ENCODE measurements around the gene CERT1. TPM values are rescaled to one million over a fixed set of nuclear protein-coding genes. Genes with fewer than 3 reads are reported as not detected.
A peak's percentile ranks its signal among the peaks of the same experiment; 100 is the strongest.
"Not testable (repeated sequence)": the region's sequence is repeated elsewhere in the genome, so short reads cannot be mapped to it uniquely, and the experiment has no call there.

CERT1 gene
- total and polyA plus RNA-seq, 2 donors from 2014 or later: 14.5 to 50.1 TPM

GRCh38 chr5:75336615-75337336 is 174.7 kb downstream of the CERT1 start, which contains the start of gene HMGCR:
HMGCR (plus strand) TSS chr5:75337220; CDS start chr5:75342606, 5,386 bp downstream.
- TF ChIP-seq, protein P1, sequence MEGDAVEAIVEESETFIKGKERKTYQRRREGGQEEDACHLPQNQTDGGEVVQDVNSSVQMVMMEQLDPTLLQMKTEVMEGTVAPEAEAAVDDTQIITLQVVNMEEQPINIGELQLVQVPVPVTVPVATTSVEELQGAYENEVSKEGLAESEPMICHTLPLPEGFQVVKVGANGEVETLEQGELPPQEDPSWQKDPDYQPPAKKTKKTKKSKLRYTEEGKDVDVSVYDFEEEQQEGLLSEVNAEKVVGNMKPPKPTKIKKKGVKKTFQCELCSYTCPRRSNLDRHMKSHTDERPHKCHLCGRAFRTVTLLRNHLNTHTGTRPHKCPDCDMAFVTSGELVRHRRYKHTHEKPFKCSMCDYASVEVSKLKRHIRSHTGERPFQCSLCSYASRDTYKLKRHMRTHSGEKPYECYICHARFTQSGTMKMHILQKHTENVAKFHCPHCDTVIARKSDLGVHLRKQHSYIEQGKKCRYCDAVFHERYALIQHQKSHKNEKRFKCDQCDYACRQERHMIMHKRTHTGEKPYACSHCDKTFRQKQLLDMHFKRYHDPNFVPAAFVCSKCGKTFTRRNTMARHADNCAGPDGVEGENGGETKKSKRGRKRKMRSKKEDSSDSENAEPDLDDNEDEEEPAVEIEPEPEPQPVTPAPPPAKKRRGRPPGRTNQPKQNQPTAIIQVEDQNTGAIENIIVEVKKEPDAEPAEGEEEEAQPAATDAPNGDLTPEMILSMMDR (IDR thresholded peaks at IDR 0.05; ENCODE audit: borderline replicate concordance, extremely low read depth, insufficient read depth): peak; percentile 3
- FAIRE-seq (peak; percentile 98), DNase-seq (peak; percentile 99 to 100 (median 100))
- peaks cover 0 to 6% (median 3%) of the 10 kb centered on the region in 3 donors for H3K4me1 ChIP-seq (ENCODE audit: control insufficient read depth in 2 of 3, insufficient read depth in 2 of 3, low read depth in 1 of 3, low read length in 3 of 3)
- intact Hi-C loops (cut with DNase I): no loop called here
- H3K9ac ChIP-seq (ENCODE audit: low read length in 3 of 3): peak within 1 kb of the TSS; percentile 91 to 93 (median 92)
- H3K36me3 ChIP-seq (ENCODE audit: control insufficient read depth in 2 of 3, insufficient read depth in 3 of 3, low read length in 3 of 3): no peaks in the 10 kb centered on the region
- H3K9me3 ChIP-seq (ENCODE audit: control insufficient read depth in 2 of 3, insufficient read depth in 1 of 3, low read length in 3 of 3): no peaks in the 10 kb centered on the region
- peak within 1 kb of the TSS; percentile 90 to 97 (median 91) for H3K4me3 ChIP-seq (ENCODE audit: low read length in 3 of 3)
- no peaks in the 10 kb centered on the region for H3K27me3 ChIP-seq (ENCODE audit: control insufficient read depth, insufficient read depth, low read length)
- H3K27ac ChIP-seq (ENCODE audit: low read depth in 2 of 2, low read length in 2 of 2): peak within 1 kb of the TSS; percentile 88 to 90

DNA sequence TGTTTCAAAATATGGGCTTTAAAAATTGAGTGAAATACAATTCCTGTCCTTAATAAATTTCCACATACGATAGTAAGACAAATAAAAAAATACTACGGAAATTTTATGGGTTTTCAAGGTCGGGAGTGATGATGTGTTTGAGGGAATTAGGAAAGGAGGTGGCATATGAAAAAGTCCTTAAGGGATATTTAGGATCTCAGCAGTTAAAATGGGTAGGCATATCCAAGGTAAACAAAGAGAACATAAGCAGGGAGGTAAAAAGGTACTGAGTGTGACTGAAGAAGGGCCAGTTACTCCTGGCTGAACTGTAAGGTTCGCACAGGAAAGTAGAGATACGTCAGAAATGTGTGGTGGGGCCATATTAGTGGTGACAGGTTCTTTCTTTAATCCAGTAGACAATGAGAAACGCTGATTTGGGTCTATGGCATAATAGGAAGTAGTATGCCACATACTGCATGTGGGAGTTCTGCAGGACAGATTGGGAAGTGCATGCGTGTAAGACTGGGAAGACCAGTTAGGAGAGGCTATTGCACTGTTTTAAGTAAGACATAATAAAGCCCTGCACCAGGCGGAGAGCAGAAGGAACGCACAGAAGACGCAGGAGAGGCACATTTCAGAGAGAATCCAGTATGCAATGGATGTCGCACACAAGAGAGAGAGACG is 175.3 kb downstream of the CERT1 start:
- DNase-seq (peak in 3 of 5 donors; percentile 67 to 84 (median 83)), FAIRE-seq (no peak)
- Histone ChIP-seq H3K27ac (ENCODE audit: low read depth in 2 of 2, low read length in 2 of 2) (peak overlapping the region; percentile 83 to 88), H3K27me3 (ENCODE audit: control insufficient read depth, insufficient read depth, low read length) (no peaks in the 10 kb centered on the region), H3K4me3 (ENCODE audit: low read length in 3 of 3) (peak overlapping the region; percentile 90 to 97 (median 91)), H3K9me3 (ENCODE audit: control insufficient read depth in 2 of 3, insufficient read depth in 1 of 3, low read length in 3 of 3) (no peaks in the 10 kb centered on the region), H3K9ac (ENCODE audit: low read length in 3 of 3) (peak overlapping the region; percentile 83 to 93 (median 84)), H3K36me3 (ENCODE audit: control insufficient read depth in 2 of 3, insufficient read depth in 3 of 3, low read length in 3 of 3) (no peaks in the 10 kb centered on the region), H3K4me1 (ENCODE audit: control insufficient read depth in 2 of 3, insufficient read depth in 2 of 3, low read depth in 1 of 3, low read length in 3 of 3) (peaks cover 0 to 6% (median 3%) of the 10 kb centered on the region in 3 donors)
- TF ChIP-seq, protein P1 (IDR thresholded peaks at IDR 0.05; ENCODE audit: borderline replicate concordance, extremely low read depth, insufficient read depth): peak; percentile 43
- intact Hi-C loops (cut with DNase I): no loop called here

DNA sequence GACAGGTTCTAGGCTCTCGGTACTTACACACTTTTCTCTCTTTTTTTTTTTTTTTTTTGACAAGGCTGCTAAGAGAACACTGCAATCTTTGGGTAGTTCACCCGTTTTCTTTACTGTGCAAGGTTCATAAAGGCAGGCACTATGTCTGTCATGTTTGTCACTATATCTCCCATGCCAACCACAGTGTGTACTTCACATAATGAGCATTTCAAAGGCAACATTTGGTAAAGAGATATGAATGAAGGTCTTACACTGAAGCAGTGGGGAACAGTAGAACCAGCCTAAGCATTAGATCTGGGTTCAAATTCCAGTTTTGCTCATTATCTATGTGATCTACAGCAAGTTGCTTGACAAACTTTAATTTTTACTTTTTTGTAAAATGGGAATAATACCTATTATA is 175.9 kb downstream of the CERT1 start:
- TF ChIP-seq, protein P1 (IDR thresholded peaks at IDR 0.05; ENCODE audit: borderline replicate concordance, extremely low read depth, insufficient read depth): no peak
- Histone ChIP-seq H3K4me3 (ENCODE audit: low read length in 3 of 3) (no peak overlapping the region), H3K27me3 (ENCODE audit: control insufficient read depth, insufficient read depth, low read length) (no peaks in the 10 kb centered on the region), H3K27ac (ENCODE audit: low read depth in 2 of 2, low read length in 2 of 2) (no peak overlapping the region), H3K4me1 (ENCODE audit: control insufficient read depth in 2 of 3, insufficient read depth in 2 of 3, low read depth in 1 of 3, low read length in 3 of 3) (peaks cover 0 to 6% (median 3%) of the 10 kb centered on the region in 3 donors), H3K9me3 (ENCODE audit: control insufficient read depth in 2 of 3, insufficient read depth in 1 of 3, low read length in 3 of 3) (no peaks in the 10 kb centered on the region), H3K36me3 (ENCODE audit: control insufficient read depth in 2 of 3, insufficient read depth in 3 of 3, low read length in 3 of 3) (no peaks in the 10 kb centered on the region), H3K9ac (ENCODE audit: low read length in 3 of 3) (no peak overlapping the region)
- no peak for DNase-seq
- intact Hi-C loops (cut with DNase I): no loop called here
- no peak for FAIRE-seq

GRCh38 chr5:75334413-75334812 is 177.0 kb downstream of the CERT1 start:
- H3K27me3 ChIP-seq (ENCODE audit: control insufficient read depth, insufficient read depth, low read length); H3K9me3 ChIP-seq (ENCODE audit: control insufficient read depth in 2 of 3, insufficient read depth in 1 of 3, low read length in 3 of 3); H3K9ac ChIP-seq (ENCODE audit: low read length in 3 of 3); FAIRE-seq; H3K27ac ChIP-seq (ENCODE audit: low read depth in 2 of 2, low read length in 2 of 2); DNase-seq; H3K4me3 ChIP-seq (ENCODE audit: low read length in 3 of 3); H3K36me3 ChIP-seq (ENCODE audit: control insufficient read depth in 2 of 3, insufficient read depth in 3 of 3, low read length in 3 of 3); H3K4me1 ChIP-seq (ENCODE audit: control insufficient read depth in 2 of 3, insufficient read depth in 2 of 3, low read depth in 1 of 3, low read length in 3 of 3); intact Hi-C loops (cut with DNase I): not testable (repeated sequence)

DNA sequence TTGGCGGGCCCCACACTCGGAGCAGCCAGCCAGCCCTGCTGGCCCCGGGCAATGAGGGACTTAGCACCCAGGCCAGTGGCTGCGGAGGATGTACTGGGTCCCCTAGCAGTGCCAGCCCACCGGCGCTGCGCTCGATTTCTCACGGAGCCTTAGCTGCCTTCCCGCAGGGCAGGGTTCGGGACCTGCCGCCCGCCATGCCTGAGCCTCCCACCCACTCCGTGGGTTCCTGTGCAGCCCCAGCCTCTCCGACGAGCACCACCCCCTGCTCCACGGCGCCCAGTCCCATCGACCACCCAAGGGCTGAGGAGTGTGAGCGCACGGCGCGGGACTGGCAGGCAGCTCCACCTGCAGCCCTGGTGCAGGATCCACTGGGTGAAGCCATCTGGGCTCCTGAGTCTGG is 177.7 kb downstream of the CERT1 start:
- H3K9ac ChIP-seq (ENCODE audit: low read length in 3 of 3); intact Hi-C loops (cut with DNase I); FAIRE-seq; H3K4me1 ChIP-seq (ENCODE audit: control insufficient read depth in 2 of 3, insufficient read depth in 2 of 3, low read depth in 1 of 3, low read length in 3 of 3); H3K27me3 ChIP-seq (ENCODE audit: control insufficient read depth, insufficient read depth, low read length); H3K9me3 ChIP-seq (ENCODE audit: control insufficient read depth in 2 of 3, insufficient read depth in 1 of 3, low read length in 3 of 3); H3K4me3 ChIP-seq (ENCODE audit: low read length in 3 of 3); H3K27ac ChIP-seq (ENCODE audit: low read depth in 2 of 2, low read length in 2 of 2); H3K36me3 ChIP-seq (ENCODE audit: control insufficient read depth in 2 of 3, insufficient read depth in 3 of 3, low read length in 3 of 3); DNase-seq: not testable (repeated sequence)

Measured in kidney (tissue), 14 donors.